Measurements from ENCODE around the gene KCNC1.

Gene KCNC1

GRCh38 chr11:17792161-17792560 is 57.6 kb downstream of the KCNC1 start:
- H3K36me3 ChIP-seq (ENCODE audit: control insufficient read depth, low read depth, low read length), result no peaks in the 10 kb centered on the region
- H3K4me1 ChIP-seq (ENCODE audit: control insufficient read depth, low read depth, low read length), result no peaks in the 10 kb centered on the region
- no peak overlapping the region for H3K9ac ChIP-seq (ENCODE audit: low read length)
- H3K9me3 ChIP-seq (ENCODE audit: control insufficient read depth, low read depth, low read length), result no peaks in the 10 kb centered on the region
- H3K27ac ChIP-seq (ENCODE audit: low read length), result no peak overlapping the region
- no peak overlapping the region for H3K4me3 ChIP-seq (ENCODE audit: low read length)
- no peaks in the 10 kb centered on the region for H3K27me3 ChIP-seq (ENCODE audit: control insufficient read depth, insufficient read depth, low read length)

GRCh38 chr11:17793642-17794170 is 59.1 kb downstream of the KCNC1 start:
- H3K4me3 ChIP-seq (ENCODE audit: low read length), result no peak overlapping the region
- no peak overlapping the region for H3K27ac ChIP-seq (ENCODE audit: low read length)
- no peaks in the 10 kb centered on the region for H3K9me3 ChIP-seq (ENCODE audit: control insufficient read depth, low read depth, low read length)
- no peak overlapping the region for H3K9ac ChIP-seq (ENCODE audit: low read length)
- no peaks in the 10 kb centered on the region for H3K4me1 ChIP-seq (ENCODE audit: control insufficient read depth, low read depth, low read length)
- H3K36me3 ChIP-seq (ENCODE audit: control insufficient read depth, low read depth, low read length), result no peaks in the 10 kb centered on the region
- H3K27me3 ChIP-seq (ENCODE audit: control insufficient read depth, insufficient read depth, low read length), result no peaks in the 10 kb centered on the region

- no peaks in the 10 kb centered on the region for H3K36me3 ChIP-seq (ENCODE audit: control insufficient read depth, low read depth, low read length)
- no peak overlapping the region for H3K27ac ChIP-seq (ENCODE audit: low read length)
- no peaks in the 10 kb centered on the region for H3K4me1 ChIP-seq (ENCODE audit: control insufficient read depth, low read depth, low read length)
- H3K27me3 ChIP-seq (ENCODE audit: control insufficient read depth, insufficient read depth, low read length), result no peaks in the 10 kb centered on the region
- H3K4me3 ChIP-seq (ENCODE audit: low read length), result no peak overlapping the region
- H3K9ac ChIP-seq (ENCODE audit: low read length), result no peak overlapping the region
- no peaks in the 10 kb centered on the region for H3K9me3 ChIP-seq (ENCODE audit: control insufficient read depth, low read depth, low read length)
These were observed 60.4 kb downstream of the KCNC1 start for GRCh38 chr11:17794981-17795380.

GRCh38 chr11:17796154-17796553 is 61.6 kb downstream of the KCNC1 start:
- Histone ChIP-seq H3K27me3 (ENCODE audit: control insufficient read depth, insufficient read depth, low read length) (no peaks in the 10 kb centered on the region), H3K36me3 (ENCODE audit: control insufficient read depth, low read depth, low read length) (no peaks in the 10 kb centered on the region), H3K9ac (ENCODE audit: low read length) (no peak overlapping the region), H3K27ac (ENCODE audit: low read length) (no peak overlapping the region), H3K4me1 (ENCODE audit: control insufficient read depth, low read depth, low read length) (no peaks in the 10 kb centered on the region), H3K4me3 (ENCODE audit: low read length) (no peak overlapping the region), H3K9me3 (ENCODE audit: control insufficient read depth, low read depth, low read length) (no peaks in the 10 kb centered on the region)

- H3K36me3 ChIP-seq (ENCODE audit: control insufficient read depth, low read depth, low read length), result no peaks in the 10 kb centered on the region
- no peak overlapping the region for H3K4me3 ChIP-seq (ENCODE audit: low read length)
- H3K4me1 ChIP-seq (ENCODE audit: control insufficient read depth, low read depth, low read length), result peaks cover 11% of the 10 kb centered on the region
- H3K27ac ChIP-seq (ENCODE audit: low read length), result no peak overlapping the region
- H3K27me3 ChIP-seq (ENCODE audit: control insufficient read depth, insufficient read depth, low read length), result no peaks in the 10 kb centered on the region
- no peak overlapping the region for H3K9ac ChIP-seq (ENCODE audit: low read length)
- H3K9me3 ChIP-seq (ENCODE audit: control insufficient read depth, low read depth, low read length), result no peaks in the 10 kb centered on the region
These were observed 63.7 kb downstream of the KCNC1 start for GRCh38 chr11:17798253-17798652.

- H3K4me1 ChIP-seq (ENCODE audit: control insufficient read depth, low read depth, low read length), result peaks cover 12% of the 10 kb centered on the region
- no peak overlapping the region for H3K27ac ChIP-seq (ENCODE audit: low read length)
- no peak overlapping the region for H3K9ac ChIP-seq (ENCODE audit: low read length)
- H3K27me3 ChIP-seq (ENCODE audit: control insufficient read depth, insufficient read depth, low read length), result no peaks in the 10 kb centered on the region
- no peaks in the 10 kb centered on the region for H3K36me3 ChIP-seq (ENCODE audit: control insufficient read depth, low read depth, low read length)
- H3K4me3 ChIP-seq (ENCODE audit: low read length), result no peak overlapping the region
- H3K9me3 ChIP-seq (ENCODE audit: control insufficient read depth, low read depth, low read length), result no peaks in the 10 kb centered on the region
These were observed 64.1 kb downstream of the KCNC1 start for GRCh38 chr11:17798716-17799115.

- H3K27ac ChIP-seq (ENCODE audit: low read length), result no peak overlapping the region
- no peak overlapping the region for H3K4me3 ChIP-seq (ENCODE audit: low read length)
- no peak overlapping the region for H3K9ac ChIP-seq (ENCODE audit: low read length)
- H3K4me1 ChIP-seq (ENCODE audit: control insufficient read depth, low read depth, low read length), result peaks cover 16% of the 10 kb centered on the region
- H3K36me3 ChIP-seq (ENCODE audit: control insufficient read depth, low read depth, low read length), result no peaks in the 10 kb centered on the region
- H3K9me3 ChIP-seq (ENCODE audit: control insufficient read depth, low read depth, low read length), result no peaks in the 10 kb centered on the region
- H3K27me3 ChIP-seq (ENCODE audit: control insufficient read depth, insufficient read depth, low read length), result no peaks in the 10 kb centered on the region
These were observed 64.6 kb downstream of the KCNC1 start for GRCh38 chr11:17799147-17799546.

GRCh38 chr11:17801166-17801565 is 66.6 kb downstream of the KCNC1 start:
- Histone ChIP-seq H3K4me1 (ENCODE audit: control insufficient read depth, low read depth, low read length) (peaks cover 17% of the 10 kb centered on the region), H3K27ac (ENCODE audit: low read length) (no peak overlapping the region), H3K27me3 (ENCODE audit: control insufficient read depth, insufficient read depth, low read length) (no peaks in the 10 kb centered on the region), H3K9me3 (ENCODE audit: control insufficient read depth, low read depth, low read length) (no peaks in the 10 kb centered on the region), H3K36me3 (ENCODE audit: control insufficient read depth, low read depth, low read length) (no peaks in the 10 kb centered on the region), H3K4me3 (ENCODE audit: low read length) (no peak overlapping the region), H3K9ac (ENCODE audit: low read length) (no peak overlapping the region)

GRCh38 chr11:17802491-17802890 is 67.9 kb downstream of the KCNC1 start:
- Histone ChIP-seq H3K4me1 (ENCODE audit: control insufficient read depth, low read depth, low read length) (peaks cover 17% of the 10 kb centered on the region), H3K9ac (ENCODE audit: low read length) (no peak overlapping the region), H3K9me3 (ENCODE audit: control insufficient read depth, low read depth, low read length) (no peaks in the 10 kb centered on the region), H3K4me3 (ENCODE audit: low read length) (no peak overlapping the region), H3K27me3 (ENCODE audit: control insufficient read depth, insufficient read depth, low read length) (no peaks in the 10 kb centered on the region), H3K36me3 (ENCODE audit: control insufficient read depth, low read depth, low read length) (no peaks in the 10 kb centered on the region), H3K27ac (ENCODE audit: low read length) (no peak overlapping the region)

GRCh38 chr11:17803754-17804334 is 69.3 kb downstream of the KCNC1 start:
- no peak overlapping the region for H3K4me3 ChIP-seq (ENCODE audit: low read length)
- H3K9ac ChIP-seq (ENCODE audit: low read length), result no peak overlapping the region
- no peaks in the 10 kb centered on the region for H3K9me3 ChIP-seq (ENCODE audit: control insufficient read depth, low read depth, low read length)
- no peak overlapping the region for H3K27ac ChIP-seq (ENCODE audit: low read length)
- H3K27me3 ChIP-seq (ENCODE audit: control insufficient read depth, insufficient read depth, low read length), result no peaks in the 10 kb centered on the region
- H3K4me1 ChIP-seq (ENCODE audit: control insufficient read depth, low read depth, low read length), result peaks cover 17% of the 10 kb centered on the region
- no peaks in the 10 kb centered on the region for H3K36me3 ChIP-seq (ENCODE audit: control insufficient read depth, low read depth, low read length)

GRCh38 chr11:17805043-17805442 is 70.5 kb downstream of the KCNC1 start:
- Histone ChIP-seq H3K4me1 (ENCODE audit: control insufficient read depth, low read depth, low read length) (peaks cover 17% of the 10 kb centered on the region), H3K4me3 (ENCODE audit: low read length) (no peak overlapping the region), H3K27me3 (ENCODE audit: control insufficient read depth, insufficient read depth, low read length) (no peaks in the 10 kb centered on the region), H3K9ac (ENCODE audit: low read length) (no peak overlapping the region), H3K27ac (ENCODE audit: low read length) (no peak overlapping the region), H3K9me3 (ENCODE audit: control insufficient read depth, low read depth, low read length) (no peaks in the 10 kb centered on the region), H3K36me3 (ENCODE audit: control insufficient read depth, low read depth, low read length) (no peaks in the 10 kb centered on the region)

GRCh38 chr11:17805873-17806272 is 71.3 kb downstream of the KCNC1 start:
- Histone ChIP-seq H3K4me3 (ENCODE audit: low read length) (no peak overlapping the region), H3K36me3 (ENCODE audit: control insufficient read depth, low read depth, low read length) (no peaks in the 10 kb centered on the region), H3K9me3 (ENCODE audit: control insufficient read depth, low read depth, low read length) (no peaks in the 10 kb centered on the region), H3K9ac (ENCODE audit: low read length) (no peak overlapping the region), H3K27ac (ENCODE audit: low read length) (no peak overlapping the region), H3K27me3 (ENCODE audit: control insufficient read depth, insufficient read depth, low read length) (no peaks in the 10 kb centered on the region), H3K4me1 (ENCODE audit: control insufficient read depth, low read depth, low read length) (peaks cover 17% of the 10 kb centered on the region)

All from iPS-18a (cell line).